Measurements from ENCODE around the gene TCF4. TPM values are rescaled to one million over a fixed set of nuclear protein-coding genes. Genes with fewer than 3 reads are reported as not detected.

Gene TCF4
- polyA plus RNA-seq, 1 experiment: 47.3 TPM

- ChIA-PET CTCF (interaction anchor here (0.7 to 1.6 kb wide), 2 partner anchors 8 to 19 kb away, joined by 4 read pairs; no protein-coding TSS in a partner anchor), POLR2A (no interaction called here)
- DNase-seq (ENCODE audit: low read depth, low spot score): no peak
- H3K27me3 ChIP-seq (ENCODE audit: control insufficient read depth, insufficient read depth, low read length): no peaks in the 10 kb centered on the region
- TF ChIP-seq CTCF (IDR thresholded peaks at IDR 0.05; ENCODE audit: low read depth, low read length): no peak
- no peak overlapping the region for H3K27ac ChIP-seq (ENCODE audit: low read depth, low read length)
- no peaks in the 10 kb centered on the region for H3K9me3 ChIP-seq (ENCODE audit: control insufficient read depth, insufficient read depth, low read length)
- H3K4me3 ChIP-seq (ENCODE audit: low read depth, low read length): no peak overlapping the region
Measured at GRCh38 chr18:55396267-55396905, 191.6 kb downstream of the TCF4 start.

- Histone ChIP-seq H3K27me3 (ENCODE audit: control insufficient read depth, insufficient read depth, low read length) (no peaks in the 10 kb centered on the region), H3K27ac (ENCODE audit: low read depth, low read length) (no peak overlapping the region), H3K4me3 (ENCODE audit: low read depth, low read length) (no peak overlapping the region), H3K9me3 (ENCODE audit: control insufficient read depth, insufficient read depth, low read length) (no peaks in the 10 kb centered on the region)
- no peak for DNase-seq (ENCODE audit: low read depth, low spot score)
- POLR2A ChIA-PET: no interaction called here
- no peak for TF ChIP-seq CTCF (IDR thresholded peaks at IDR 0.05; ENCODE audit: low read depth, low read length)
- CTCF ChIA-PET: interaction anchor here (1.6 kb wide), 1 partner anchor 8 kb away, joined by 4 read pairs; no protein-coding TSS in a partner anchor
Measured at GRCh38 chr18:55395799-55396198, 192.2 kb downstream of the TCF4 start.

GRCh38 chr18:55390898-55391297 lies 197.1 kb downstream of the TCF4 start:
- TF ChIP-seq CTCF (IDR thresholded peaks at IDR 0.05; ENCODE audit: low read depth, low read length): no peak
- POLR2A ChIA-PET: no interaction called here
- Histone ChIP-seq H3K27ac (ENCODE audit: low read depth, low read length) (no peak overlapping the region), H3K9me3 (ENCODE audit: control insufficient read depth, insufficient read depth, low read length) (no peaks in the 10 kb centered on the region), H3K27me3 (ENCODE audit: control insufficient read depth, insufficient read depth, low read length) (no peaks in the 10 kb centered on the region), H3K4me3 (ENCODE audit: low read depth, low read length) (no peak overlapping the region)
- no peak for DNase-seq (ENCODE audit: low read depth, low spot score)
- CTCF ChIA-PET: interaction anchor here (1.1 kb wide), 1 partner anchor 24 kb away, joined by 4 read pairs; no protein-coding TSS in a partner anchor

- CTCF ChIA-PET: interaction anchor here (1.5 kb wide), 1 partner anchor 9 kb away, joined by 4 read pairs; no protein-coding TSS in a partner anchor
- Histone ChIP-seq H3K9me3 (ENCODE audit: control insufficient read depth, insufficient read depth, low read length) (no peaks in the 10 kb centered on the region), H3K27me3 (ENCODE audit: control insufficient read depth, insufficient read depth, low read length) (no peaks in the 10 kb centered on the region), H3K27ac (ENCODE audit: low read depth, low read length) (no peak overlapping the region), H3K4me3 (ENCODE audit: low read depth, low read length) (no peak overlapping the region)
- no peak for DNase-seq (ENCODE audit: low read depth, low spot score)
- TF ChIP-seq CTCF (IDR thresholded peaks at IDR 0.05; ENCODE audit: low read depth, low read length): no peak
- POLR2A ChIA-PET: no interaction called here
Measured at GRCh38 chr18:55387139-55387984, 200.6 kb downstream of the TCF4 start.

- H3K27ac ChIP-seq (ENCODE audit: low read depth, low read length): no peak overlapping the region
- H3K9me3 ChIP-seq (ENCODE audit: control insufficient read depth, insufficient read depth, low read length): no peaks in the 10 kb centered on the region
- H3K4me3 ChIP-seq (ENCODE audit: low read depth, low read length): no peak overlapping the region
- POLR2A ChIA-PET: no interaction called here
- CTCF ChIA-PET: no interaction called here
- TF ChIP-seq CTCF (IDR thresholded peaks at IDR 0.05; ENCODE audit: low read depth, low read length): no peak
- H3K27me3 ChIP-seq (ENCODE audit: control insufficient read depth, insufficient read depth, low read length): no peaks in the 10 kb centered on the region
- DNase-seq (ENCODE audit: low read depth, low spot score): no peak
Measured at GRCh38 chr18:55386545-55386944, 201.4 kb downstream of the TCF4 start.

Data from AG04450 (cell line).